ENCODE measurements around the gene EI24. TPM values are rescaled to one million over a fixed set of nuclear protein-coding genes. Genes with fewer than 3 reads are reported as not detected.

The EI24 gene
- polyA plus RNA-seq, 1 of the 3 experiments (the other 2 are of a cell fraction) = 85.5 TPM

DNA sequence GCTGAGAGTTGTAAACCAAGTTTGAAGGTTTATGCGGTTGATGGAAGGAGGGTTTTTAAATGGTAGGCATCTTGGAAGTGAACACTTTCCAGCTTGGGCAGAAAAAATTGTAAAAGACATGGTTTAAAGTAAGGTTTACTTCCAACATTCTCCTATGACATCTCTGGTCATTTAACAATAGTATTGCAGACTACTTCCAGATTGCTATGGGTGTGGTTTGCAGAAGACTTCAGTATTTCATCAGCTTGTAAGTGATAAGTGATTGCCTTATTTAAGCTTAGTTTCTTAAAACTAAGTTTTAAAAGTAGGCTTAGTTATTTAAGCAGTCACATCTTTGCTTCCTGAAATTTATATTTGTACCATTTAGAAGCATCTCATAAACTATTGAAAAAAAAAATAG lies 16.2 kb downstream of the EI24 start:
- Histone ChIP-seq H4K20me1 (ENCODE audit: insufficient read depth) (no peaks in the 10 kb centered on the region), H3F3A (replicated peaks; ENCODE audit: insufficient read depth) (peaks cover 20% of the 10 kb centered on the region), H3K9me3 (no peaks in the 10 kb centered on the region), H3K27ac (ENCODE audit: low read depth in 2 of 2, low read length in 1 of 2) (no peak overlapping the region), H3K4me3 (ENCODE audit: low read depth in 2 of 2, low read length in 1 of 2) (no peak overlapping the region), H3K4me2 (no peak overlapping the region), H3K4me1 (ENCODE audit: control insufficient read depth in 1 of 2, insufficient read depth in 2 of 2, low read depth in 1 of 2, low read length in 1 of 2) (0 out of 4 replicates have a peak, but pooled peaks cover 0 to 3% of the 10 kb centered on the region in 2 experiments), H3K79me2 (ENCODE audit: insufficient read depth) (peaks cover under 1% of the 10 kb centered on the region; the same call in 1 of the 2 replicates), H3K36me3 (replicated peaks in 1 of 2; ENCODE audit: control insufficient read depth in 1 of 2, insufficient read depth in 2 of 2, low read length in 1 of 2) (peaks cover 27 to 36% of the 10 kb centered on the region in 2 experiments), H3K9me2 (no peaks in the 10 kb centered on the region), H3K27me3 (ENCODE audit: insufficient read depth) (no peaks in the 10 kb centered on the region), H3K9ac (no peak overlapping the region), H2AFZ (ENCODE audit: low read depth) (no peak overlapping the region)
- ChIA-PET POLR2A (no interaction called here), CTCF (no interaction called here)
- WGBS (ENCODE audit: low lambda C conversion rate) = 97% methylated on average over 1 of the region's 1 CpG
- TF ChIP-seq MEF2A (IDR thresholded peaks at IDR 0.05; ENCODE audit: borderline replicate concordance, low read depth) (no peak), GATA2 (CRISPR knock-in tag; IDR thresholded peaks at IDR 0.05) (no peak), SIN3A (IDR thresholded peaks at IDR 0.05; ENCODE audit: borderline replicate concordance, low read depth, low read length) (no peak), TAF1 (IDR thresholded peaks at IDR 0.05; ENCODE audit: borderline replicate concordance, low read depth, low read length) (no peak), EP300 (IDR thresholded peaks at IDR 0.05; ENCODE audit: borderline replicate concordance in 1 of 2, low read depth in 1 of 2, low read length in 1 of 2) (no peak), NFIC (IDR thresholded peaks at IDR 0.05; ENCODE audit: borderline replicate concordance) (no peak), TCF12 (IDR thresholded peaks at IDR 0.05) (no peak), ELF1 (IDR thresholded peaks at IDR 0.05) (no peak)
- TF ChIP-seq, protein P1, sequence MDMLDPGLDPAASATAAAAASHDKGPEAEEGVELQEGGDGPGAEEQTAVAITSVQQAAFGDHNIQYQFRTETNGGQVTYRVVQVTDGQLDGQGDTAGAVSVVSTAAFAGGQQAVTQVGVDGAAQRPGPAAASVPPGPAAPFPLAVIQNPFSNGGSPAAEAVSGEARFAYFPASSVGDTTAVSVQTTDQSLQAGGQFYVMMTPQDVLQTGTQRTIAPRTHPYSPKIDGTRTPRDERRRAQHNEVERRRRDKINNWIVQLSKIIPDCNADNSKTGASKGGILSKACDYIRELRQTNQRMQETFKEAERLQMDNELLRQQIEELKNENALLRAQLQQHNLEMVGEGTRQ (IDR thresholded peaks at IDR 0.05; ENCODE audit: borderline replicate concordance, low read depth, low read length) = no peak
- TF ChIP-seq, protein P2, sequence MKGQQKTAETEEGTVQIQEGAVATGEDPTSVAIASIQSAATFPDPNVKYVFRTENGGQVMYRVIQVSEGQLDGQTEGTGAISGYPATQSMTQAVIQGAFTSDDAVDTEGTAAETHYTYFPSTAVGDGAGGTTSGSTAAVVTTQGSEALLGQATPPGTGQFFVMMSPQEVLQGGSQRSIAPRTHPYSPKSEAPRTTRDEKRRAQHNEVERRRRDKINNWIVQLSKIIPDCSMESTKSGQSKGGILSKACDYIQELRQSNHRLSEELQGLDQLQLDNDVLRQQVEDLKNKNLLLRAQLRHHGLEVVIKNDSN (IDR thresholded peaks at IDR 0.05; ENCODE audit: borderline replicate concordance, low read depth) = no peak
- TF ChIP-seq, protein P3, sequence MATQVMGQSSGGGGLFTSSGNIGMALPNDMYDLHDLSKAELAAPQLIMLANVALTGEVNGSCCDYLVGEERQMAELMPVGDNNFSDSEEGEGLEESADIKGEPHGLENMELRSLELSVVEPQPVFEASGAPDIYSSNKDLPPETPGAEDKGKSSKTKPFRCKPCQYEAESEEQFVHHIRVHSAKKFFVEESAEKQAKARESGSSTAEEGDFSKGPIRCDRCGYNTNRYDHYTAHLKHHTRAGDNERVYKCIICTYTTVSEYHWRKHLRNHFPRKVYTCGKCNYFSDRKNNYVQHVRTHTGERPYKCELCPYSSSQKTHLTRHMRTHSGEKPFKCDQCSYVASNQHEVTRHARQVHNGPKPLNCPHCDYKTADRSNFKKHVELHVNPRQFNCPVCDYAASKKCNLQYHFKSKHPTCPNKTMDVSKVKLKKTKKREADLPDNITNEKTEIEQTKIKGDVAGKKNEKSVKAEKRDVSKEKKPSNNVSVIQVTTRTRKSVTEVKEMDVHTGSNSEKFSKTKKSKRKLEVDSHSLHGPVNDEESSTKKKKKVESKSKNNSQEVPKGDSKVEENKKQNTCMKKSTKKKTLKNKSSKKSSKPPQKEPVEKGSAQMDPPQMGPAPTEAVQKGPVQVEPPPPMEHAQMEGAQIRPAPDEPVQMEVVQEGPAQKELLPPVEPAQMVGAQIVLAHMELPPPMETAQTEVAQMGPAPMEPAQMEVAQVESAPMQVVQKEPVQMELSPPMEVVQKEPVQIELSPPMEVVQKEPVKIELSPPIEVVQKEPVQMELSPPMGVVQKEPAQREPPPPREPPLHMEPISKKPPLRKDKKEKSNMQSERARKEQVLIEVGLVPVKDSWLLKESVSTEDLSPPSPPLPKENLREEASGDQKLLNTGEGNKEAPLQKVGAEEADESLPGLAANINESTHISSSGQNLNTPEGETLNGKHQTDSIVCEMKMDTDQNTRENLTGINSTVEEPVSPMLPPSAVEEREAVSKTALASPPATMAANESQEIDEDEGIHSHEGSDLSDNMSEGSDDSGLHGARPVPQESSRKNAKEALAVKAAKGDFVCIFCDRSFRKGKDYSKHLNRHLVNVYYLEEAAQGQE (IDR thresholded peaks at IDR 0.05; ENCODE audit: low read depth, low read length) = no peak
- TF ChIP-seq, protein P4, sequence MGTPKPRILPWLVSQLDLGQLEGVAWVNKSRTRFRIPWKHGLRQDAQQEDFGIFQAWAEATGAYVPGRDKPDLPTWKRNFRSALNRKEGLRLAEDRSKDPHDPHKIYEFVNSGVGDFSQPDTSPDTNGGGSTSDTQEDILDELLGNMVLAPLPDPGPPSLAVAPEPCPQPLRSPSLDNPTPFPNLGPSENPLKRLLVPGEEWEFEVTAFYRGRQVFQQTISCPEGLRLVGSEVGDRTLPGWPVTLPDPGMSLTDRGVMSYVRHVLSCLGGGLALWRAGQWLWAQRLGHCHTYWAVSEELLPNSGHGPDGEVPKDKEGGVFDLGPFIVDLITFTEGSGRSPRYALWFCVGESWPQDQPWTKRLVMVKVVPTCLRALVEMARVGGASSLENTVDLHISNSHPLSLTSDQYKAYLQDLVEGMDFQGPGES (IDR thresholded peaks at IDR 0.05; ENCODE audit: low read depth, low read length) = no peak
- TF ChIP-seq, protein P5, sequence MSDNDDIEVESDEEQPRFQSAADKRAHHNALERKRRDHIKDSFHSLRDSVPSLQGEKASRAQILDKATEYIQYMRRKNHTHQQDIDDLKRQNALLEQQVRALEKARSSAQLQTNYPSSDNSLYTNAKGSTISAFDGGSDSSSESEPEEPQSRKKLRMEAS (IDR thresholded peaks at IDR 0.05; ENCODE audit: low read depth) = no peak
- DNase-seq = no peak

Measured in SK-N-SH (cell line).